NCI-H345 treated with DMSO at 0.1 percent for 48 hours (cell line): ENCODE results near the gene AKNA.

Experiments used
- DNase-seq: peaks from one replicate; lab custom pipeline; 2025; ENCODE audit not compliant: unreplicated experiment; lab: John Stamatoyannopoulos, UW

AKNA gene

GRCh38 chr9:114387680-114388356 is at the start of gene AKNA:
AKNA (minus strand) TSS chr9:114387982; CDS start chr9:114381333, 6,649 bp downstream.
- DNase-seq, result no peak

- DNase-seq, result no peak
Measured at GRCh38 chr9:114437401-114437893, 49.7 kb upstream of the AKNA start.

GRCh38 chr9:114434878-114435311 is 47.1 kb upstream of the AKNA start:
- no peak for DNase-seq

- no peak for DNase-seq
Measured at GRCh38 chr9:114433720-114434255, 46.0 kb upstream of the AKNA start.

GRCh38 chr9:114433086-114433485 is 45.3 kb upstream of the AKNA start:
- no peak for DNase-seq

GRCh38 chr9:114432323-114433067 is 44.7 kb upstream of the AKNA start:
- no peak for DNase-seq

- DNase-seq, result no peak
Measured at GRCh38 chr9:114431770-114432169, 44.0 kb upstream of the AKNA start.

GRCh38 chr9:114431003-114431402 is 43.2 kb upstream of the AKNA start:
- DNase-seq, result no peak

- peak; percentile 77 for DNase-seq
Measured at GRCh38 chr9:114430457-114430856, 42.7 kb upstream of the AKNA start.

GRCh38 chr9:114429488-114429887 is 41.7 kb upstream of the AKNA start:
- no peak for DNase-seq

- DNase-seq, result no peak
Measured at GRCh38 chr9:114428466-114428865, 40.7 kb upstream of the AKNA start.

- no peak for DNase-seq
Measured at GRCh38 chr9:114427644-114428043, 39.9 kb upstream of the AKNA start.

- no peak for DNase-seq
Measured at GRCh38 chr9:114426046-114426948, 38.5 kb upstream of the AKNA start.

- DNase-seq, result no peak
Measured at GRCh38 chr9:114425126-114425525, 37.3 kb upstream of the AKNA start.

GRCh38 chr9:114424126-114424525 is 36.3 kb upstream of the AKNA start:
- no peak for DNase-seq

- no peak for DNase-seq
Measured at GRCh38 chr9:114423181-114423580, 35.4 kb upstream of the AKNA start.

- DNase-seq, result no peak
Measured at GRCh38 chr9:114421147-114421546, 33.4 kb upstream of the AKNA start.

GRCh38 chr9:114419796-114420195 is 32.0 kb upstream of the AKNA start:
- no peak for DNase-seq

- DNase-seq, result no peak
Measured at GRCh38 chr9:114418053-114418452, 30.3 kb upstream of the AKNA start.

- DNase-seq, result no peak
Measured at GRCh38 chr9:114417511-114417910, 29.7 kb upstream of the AKNA start.

GRCh38 chr9:114416906-114417305 is 29.1 kb upstream of the AKNA start:
- no peak for DNase-seq
